Measurements from ENCODE around the gene LCMT2.
A peak's percentile ranks its signal among the peaks of the same experiment; 100 is the strongest.
"Not testable (repeated sequence)": the region's sequence is repeated elsewhere in the genome, so short reads cannot be mapped to it uniquely, and the experiment has no call there.

The LCMT2 gene

DNA sequence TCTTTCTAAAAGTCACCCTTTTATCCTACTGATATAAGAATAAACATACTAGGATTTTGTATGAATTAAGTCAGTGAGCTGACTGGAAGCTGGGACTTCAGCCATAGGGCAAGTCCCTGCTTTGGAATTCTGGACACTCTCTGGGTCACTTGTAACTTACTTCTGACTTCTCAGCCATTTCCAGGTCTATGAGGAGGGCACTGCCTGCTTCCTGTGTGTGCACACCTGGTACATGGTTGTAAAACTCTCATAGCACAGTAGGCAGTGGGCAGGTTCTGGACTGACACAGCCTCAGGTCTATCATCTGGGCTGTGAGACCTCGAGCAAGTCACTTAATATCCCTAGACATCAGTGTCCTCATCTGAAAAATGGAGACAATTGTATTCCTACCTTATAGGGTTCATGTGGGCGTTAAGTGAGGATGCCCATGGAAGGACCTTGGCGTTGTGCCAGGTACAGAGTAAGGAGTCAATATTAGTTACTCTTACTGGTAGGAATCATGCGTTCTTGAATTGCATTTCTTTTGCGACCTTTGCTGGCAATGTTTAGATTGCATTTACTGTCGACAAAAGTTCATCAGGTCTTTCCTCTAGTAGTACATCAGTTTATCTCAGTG is 36.2 kb downstream of the LCMT2 start:
- Histone ChIP-seq H3K4me2 (ENCODE audit: low read length) (no peak overlapping the region), H3K4me1 (no peaks in the 10 kb centered on the region), H3K27me3 (ENCODE audit: control insufficient read depth, insufficient read depth, low read length) (no peaks in the 10 kb centered on the region), H2AFZ (no peak overlapping the region), H3K9me3 (ENCODE audit: control insufficient read depth, low read length) (no peaks in the 10 kb centered on the region), H3K9ac (no peak overlapping the region), H3K4me3 (ENCODE audit: low read depth, low read length) (no peak overlapping the region), H3K36me3 (ENCODE audit: control insufficient read depth, insufficient read depth, low read length) (no peaks in the 10 kb centered on the region), H3K27ac (no peak overlapping the region), H3K79me2 (no peaks in the 10 kb centered on the region)
- TF ChIP-seq, protein P1, sequence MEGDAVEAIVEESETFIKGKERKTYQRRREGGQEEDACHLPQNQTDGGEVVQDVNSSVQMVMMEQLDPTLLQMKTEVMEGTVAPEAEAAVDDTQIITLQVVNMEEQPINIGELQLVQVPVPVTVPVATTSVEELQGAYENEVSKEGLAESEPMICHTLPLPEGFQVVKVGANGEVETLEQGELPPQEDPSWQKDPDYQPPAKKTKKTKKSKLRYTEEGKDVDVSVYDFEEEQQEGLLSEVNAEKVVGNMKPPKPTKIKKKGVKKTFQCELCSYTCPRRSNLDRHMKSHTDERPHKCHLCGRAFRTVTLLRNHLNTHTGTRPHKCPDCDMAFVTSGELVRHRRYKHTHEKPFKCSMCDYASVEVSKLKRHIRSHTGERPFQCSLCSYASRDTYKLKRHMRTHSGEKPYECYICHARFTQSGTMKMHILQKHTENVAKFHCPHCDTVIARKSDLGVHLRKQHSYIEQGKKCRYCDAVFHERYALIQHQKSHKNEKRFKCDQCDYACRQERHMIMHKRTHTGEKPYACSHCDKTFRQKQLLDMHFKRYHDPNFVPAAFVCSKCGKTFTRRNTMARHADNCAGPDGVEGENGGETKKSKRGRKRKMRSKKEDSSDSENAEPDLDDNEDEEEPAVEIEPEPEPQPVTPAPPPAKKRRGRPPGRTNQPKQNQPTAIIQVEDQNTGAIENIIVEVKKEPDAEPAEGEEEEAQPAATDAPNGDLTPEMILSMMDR (IDR thresholded peaks at IDR 0.05), result no peak

DNA sequence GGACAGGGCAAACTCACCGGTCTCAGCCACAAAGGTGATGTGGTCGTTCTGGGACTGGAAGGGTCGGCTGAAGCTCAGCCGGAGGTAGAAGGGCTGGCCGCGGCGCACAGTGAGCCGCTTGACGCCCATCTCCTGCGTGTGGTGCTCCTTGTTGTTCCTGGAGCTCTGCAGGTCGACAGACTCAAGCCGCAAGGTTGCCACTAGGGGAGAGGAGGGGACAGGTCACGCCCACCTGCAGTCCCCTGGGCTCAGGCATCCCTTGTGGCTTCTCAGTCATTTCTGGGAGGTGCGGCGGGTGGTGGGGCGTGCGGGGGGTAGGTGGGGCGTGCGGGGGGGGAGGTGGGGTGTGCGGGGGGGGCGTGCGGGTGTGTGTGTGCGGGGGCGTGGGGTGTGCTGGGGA is 36.9 kb downstream of the LCMT2 start:
- Histone ChIP-seq H3K9me3 (ENCODE audit: control insufficient read depth, low read length) (no peaks in the 10 kb centered on the region), H3K4me2 (ENCODE audit: low read length) (no peak overlapping the region), H3K27ac (no peak overlapping the region), H3K4me3 (ENCODE audit: low read depth, low read length) (no peak overlapping the region), H3K27me3 (ENCODE audit: control insufficient read depth, insufficient read depth, low read length) (no peaks in the 10 kb centered on the region), H3K9ac (no peak overlapping the region), H3K36me3 (ENCODE audit: control insufficient read depth, insufficient read depth, low read length) (no peaks in the 10 kb centered on the region), H3K4me1 (no peaks in the 10 kb centered on the region), H3K79me2 (no peaks in the 10 kb centered on the region), H2AFZ (peak overlapping the region; percentile 28)
- TF ChIP-seq, protein P1 (IDR thresholded peaks at IDR 0.05), result no peak

DNA sequence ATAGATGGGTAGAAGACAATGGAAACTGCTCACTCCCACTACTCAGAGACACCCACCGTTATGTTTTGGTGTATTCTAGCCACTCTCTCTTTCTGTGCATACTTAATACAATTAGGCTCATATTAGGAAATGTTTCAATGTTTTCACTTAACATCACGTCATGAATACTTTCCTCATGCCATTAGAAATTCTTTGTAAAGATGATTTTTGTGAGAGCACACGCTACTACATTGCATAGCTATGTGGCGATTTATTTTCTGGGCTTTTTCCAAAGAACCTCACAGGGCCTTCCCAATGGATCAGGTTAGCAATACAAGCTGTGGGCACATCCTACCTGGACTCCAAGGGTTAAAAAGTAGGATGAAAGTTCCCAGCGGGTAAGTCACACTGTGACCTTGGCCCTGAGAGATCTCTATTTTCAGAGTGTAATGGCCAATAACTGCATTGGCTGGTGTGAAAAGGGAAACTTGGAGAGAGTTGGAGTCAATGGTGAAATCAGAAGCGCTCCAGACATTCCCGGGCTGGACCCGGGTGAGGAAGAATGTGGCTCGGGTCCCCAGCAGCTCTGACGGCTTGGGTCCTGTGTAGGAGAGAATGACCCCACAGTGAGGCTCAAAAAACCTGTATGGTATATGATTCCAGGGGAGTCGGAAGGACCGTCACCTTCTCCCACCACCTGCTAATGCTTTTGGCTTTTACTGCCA is 37.8 kb downstream of the LCMT2 start:
- Histone ChIP-seq H3K4me2 (ENCODE audit: low read length) (no peak overlapping the region), H3K9me3 (ENCODE audit: control insufficient read depth, low read length) (no peaks in the 10 kb centered on the region), H3K79me2 (no peaks in the 10 kb centered on the region), H3K27ac (no peak overlapping the region), H3K27me3 (ENCODE audit: control insufficient read depth, insufficient read depth, low read length) (no peaks in the 10 kb centered on the region), H3K9ac (no peak overlapping the region), H3K36me3 (ENCODE audit: control insufficient read depth, insufficient read depth, low read length) (no peaks in the 10 kb centered on the region), H3K4me3 (ENCODE audit: low read depth, low read length) (no peak overlapping the region), H2AFZ (no peak overlapping the region), H3K4me1 (no peaks in the 10 kb centered on the region)
- TF ChIP-seq, protein P1 (IDR thresholded peaks at IDR 0.05), result no peak

DNA sequence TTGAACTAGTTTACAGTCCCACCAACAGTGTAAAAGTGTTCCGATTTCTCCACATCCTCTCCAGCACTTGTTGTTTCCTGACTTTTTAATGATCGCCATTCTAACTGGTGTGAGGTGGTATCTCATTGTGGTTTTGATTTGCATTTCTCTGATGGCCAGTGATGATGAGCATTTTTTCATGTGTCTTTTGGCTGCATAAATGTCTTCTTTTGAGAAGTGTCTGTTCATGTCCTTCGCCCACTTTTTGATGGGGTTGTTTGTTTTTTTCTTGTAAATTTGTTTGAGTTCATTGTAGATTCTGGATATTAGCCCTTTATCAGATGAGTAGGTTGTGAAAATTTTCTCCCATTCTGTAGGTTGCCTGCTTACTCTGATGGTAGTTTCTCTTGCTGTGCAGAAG is 40.7 kb downstream of the LCMT2 start:
- not testable (repeated sequence) for H3K27ac ChIP-seq; H3K27me3 ChIP-seq (ENCODE audit: control insufficient read depth, insufficient read depth, low read length)

DNA sequence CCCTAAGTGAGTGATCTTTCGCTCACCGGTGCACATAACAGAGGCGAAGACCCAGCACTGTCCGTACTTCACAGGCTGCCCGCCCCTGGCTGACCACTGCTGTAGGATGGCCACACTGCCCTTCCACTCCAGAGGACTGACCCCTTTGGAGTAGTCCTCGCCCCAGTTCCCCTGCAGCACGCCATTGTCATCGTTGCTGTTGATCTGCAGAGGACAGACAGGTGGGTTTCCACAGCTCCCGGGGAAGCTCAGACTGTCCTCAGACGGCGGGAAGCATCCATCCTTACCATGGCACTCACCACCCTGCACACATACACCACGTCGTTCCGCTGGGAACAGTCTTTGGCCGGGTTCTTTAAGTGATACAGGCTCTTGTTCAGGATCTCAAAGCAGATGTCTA is 43.1 kb downstream of the LCMT2 start:
- H3K4me1 ChIP-seq, result no peaks in the 10 kb centered on the region
- H3K36me3 ChIP-seq (ENCODE audit: control insufficient read depth, insufficient read depth, low read length), result no peaks in the 10 kb centered on the region
- no peak overlapping the region for H2AFZ ChIP-seq
- H3K27ac ChIP-seq, result no peak overlapping the region
- H3K9me3 ChIP-seq (ENCODE audit: control insufficient read depth, low read length), result no peaks in the 10 kb centered on the region
- H3K4me3 ChIP-seq (ENCODE audit: low read depth, low read length), result no peak overlapping the region
- H3K27me3 ChIP-seq (ENCODE audit: control insufficient read depth, insufficient read depth, low read length), result no peaks in the 10 kb centered on the region
- TF ChIP-seq, protein P1 (IDR thresholded peaks at IDR 0.05), result no peak
- no peak overlapping the region for H3K9ac ChIP-seq
- H3K79me2 ChIP-seq, result no peaks in the 10 kb centered on the region
- H3K4me2 ChIP-seq (ENCODE audit: low read length), result no peak overlapping the region

More for the DNA sequence above, 40.7 kb downstream of the LCMT2 start:
- H3K9me3 ChIP-seq (ENCODE audit: control insufficient read depth, low read length); H3K4me3 ChIP-seq (ENCODE audit: low read depth, low read length); H3K36me3 ChIP-seq (ENCODE audit: control insufficient read depth, insufficient read depth, low read length); H3K4me1 ChIP-seq; H3K9ac ChIP-seq; H3K4me2 ChIP-seq (ENCODE audit: low read length); H3K79me2 ChIP-seq; H2AFZ ChIP-seq: not testable (repeated sequence)

Data from parathyroid adenoma (tissue), 2 donors.